DOHH2 (cell line): Measurements from ENCODE around the gene EIF3M.

Experiments used
- H3F3A ChIP-seq: fragments of 200-600 bp; sonication (generic), shearing (Covaris generic); 2 replicates; pipeline ENCODE4 v1.6.0; 2016; ENCODE audit warnings: antibody characterized with exemption, mild to moderate bottlenecking; ENCODE audit not compliant: control insufficient read depth, insufficient read depth
- H3K27ac ChIP-seq: fragments of 200-600 bp; sonication (generic); 2 replicates; pipeline ENCODE4 v1.5.1; 2014; ENCODE audit warnings: low read depth, mild to moderate bottlenecking, low read length, moderate library complexity
- H3K27me3 ChIP-seq: fragments of 200-600 bp; sonication (generic); 2 replicates; pipeline ENCODE4 v1.6.1; 2014; ENCODE audit warnings: mild to moderate bottlenecking, low read length, mixed read lengths; ENCODE audit not compliant: control insufficient read depth
- H3K36me3 ChIP-seq: fragments of 200-600 bp; sonication (generic); 2 replicates; pipeline ENCODE4 v1.6.1; 2014; ENCODE audit warnings: mild to moderate bottlenecking, low read length, moderate library complexity, mixed read lengths; ENCODE audit not compliant: control insufficient read depth
- H3K4me1 ChIP-seq: fragments of 200-600 bp; sonication (generic); 2 replicates; pipeline ENCODE4 v1.6.1; 2014; ENCODE audit warnings: mild to moderate bottlenecking, low read length, mixed read lengths; ENCODE audit not compliant: control insufficient read depth
- H3K4me2 ChIP-seq: fragments of 200-600 bp; sonication (generic); 2 replicates; pipeline ENCODE4 v1.6.0; 2014; ENCODE audit warnings: mild to moderate bottlenecking, low read length, moderate library complexity
- H3K4me3 ChIP-seq: fragments of 200-600 bp; sonication (generic); 2 replicates; pipeline ENCODE4 v1.5.1; 2014; ENCODE audit warnings: mild to moderate bottlenecking, low read length, mixed read lengths
- H3K79me2 ChIP-seq: fragments of 200-600 bp; sonication (generic); 2 replicates; pipeline ENCODE4 v1.6.1; 2014; ENCODE audit warnings: mild to moderate bottlenecking, low read length, mixed read lengths; ENCODE audit not compliant: control insufficient read depth
- H3K9me2 ChIP-seq: fragments of 200-600 bp; sonication (generic); replicated peaks from 2 replicates; pipeline ENCODE4 v1.6.1; 2014; ENCODE audit warnings: mild to moderate bottlenecking, low read length, mixed read lengths; ENCODE audit not compliant: control insufficient read depth
- H3K9me3 ChIP-seq: fragments of 200-600 bp; sonication (generic); 2 replicates; pipeline ENCODE4 v1.6.1; 2014; ENCODE audit warnings: antibody characterized with exemption, low read length, mixed read lengths; ENCODE audit not compliant: control insufficient read depth, insufficient read depth
- H4K20me1 ChIP-seq: fragments of 200-600 bp; sonication (generic); 2 replicates; pipeline ENCODE4 v1.6.0; 2014; ENCODE audit warnings: low read depth, mild to moderate bottlenecking, antibody characterized with exemption, low read length, moderate library complexity; ENCODE audit not compliant: control insufficient read depth, insufficient read depth
- EZH2phosphoT487 ChIP-seq: fragments of 200-600 bp; sonication (generic); IDR thresholded peaks from 2 replicates; pipeline ENCODE4 v1.6.1; 2017; ENCODE audit warnings: borderline replicate concordance, mild to moderate bottlenecking, antibody characterized with exemption, low read length, moderate library complexity, mixed read lengths
- TF ChIP-seq, protein P1 (sequence below): fragments of 200-600 bp; sonication (generic); IDR thresholded peaks from one replicate; pipeline ENCODE4 v1.5.1; 2014; ENCODE audit warnings: antibody characterized with exemption, mild to moderate bottlenecking, low read depth, low read length; ENCODE audit not compliant: poor library complexity, severe bottlenecking

EIF3M gene

DNA sequence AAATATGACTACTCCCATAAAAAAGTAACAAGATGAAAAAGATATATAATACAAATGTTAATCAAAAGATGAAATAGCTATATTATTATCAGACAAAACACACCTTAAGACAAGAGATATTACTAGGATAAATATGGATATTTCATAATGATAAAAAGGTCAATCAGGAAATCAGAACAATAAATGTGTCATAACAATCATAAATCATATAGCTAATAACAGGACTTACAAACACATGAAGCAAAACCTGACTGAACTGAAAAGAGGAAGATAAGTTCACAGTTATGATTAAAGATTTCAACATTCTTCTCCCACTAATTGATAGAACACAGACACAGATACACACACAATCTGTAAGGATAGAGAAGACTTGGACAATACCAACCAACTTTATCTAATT lies 47.2 kb downstream of the EIF3M start:
- H3K4me3 ChIP-seq = no peak overlapping the region
- no peaks in the 10 kb centered on the region for H3K9me2 ChIP-seq
- H3K9me3 ChIP-seq = no peaks in the 10 kb centered on the region
- no peaks in the 10 kb centered on the region for H3K36me3 ChIP-seq
- no peaks in the 10 kb centered on the region for H4K20me1 ChIP-seq
- no peaks in the 10 kb centered on the region for H3K4me1 ChIP-seq
- H3F3A ChIP-seq = no peaks in the 10 kb centered on the region
- no peaks in the 10 kb centered on the region for H3K79me2 ChIP-seq
- no peak for TF ChIP-seq EZH2phosphoT487
- H3K27me3 ChIP-seq = peaks cover 3% of the 10 kb centered on the region; the same call in 1 of the 2 replicates
- no peak overlapping the region for H3K27ac ChIP-seq
- H3K4me2 ChIP-seq = no peak overlapping the region

DNA sequence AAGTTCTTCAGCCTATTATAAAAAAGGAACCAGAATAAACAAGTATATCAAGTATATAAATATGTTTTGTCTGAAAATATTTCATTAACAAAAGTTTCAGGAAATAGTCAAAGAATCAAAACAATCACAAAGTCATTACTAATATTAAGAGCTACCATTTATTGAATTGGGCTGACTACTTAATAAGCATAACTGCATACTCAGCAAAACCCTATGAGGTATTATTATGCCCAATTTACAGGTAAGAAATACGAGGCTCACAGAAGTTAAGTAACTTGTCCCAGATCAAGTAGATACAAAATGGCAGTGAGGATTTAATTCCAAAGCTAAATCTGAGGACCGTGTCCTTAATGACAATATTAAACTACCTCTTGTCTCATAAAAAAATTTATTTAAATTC lies 52.2 kb downstream of the EIF3M start:
- Histone ChIP-seq H3K4me3 (no peak overlapping the region), H3K9me3 (no peaks in the 10 kb centered on the region), H3K9me2 (no peaks in the 10 kb centered on the region), H3K27ac (no peak overlapping the region), H3K36me3 (no peaks in the 10 kb centered on the region), H4K20me1 (no peaks in the 10 kb centered on the region), H3K4me1 (no peaks in the 10 kb centered on the region), H3K79me2 (no peaks in the 10 kb centered on the region), H3F3A (no peaks in the 10 kb centered on the region), H3K4me2 (no peak overlapping the region), H3K27me3 (peaks cover 3% of the 10 kb centered on the region; the same call in 1 of the 2 replicates)
- TF ChIP-seq, protein P1, sequence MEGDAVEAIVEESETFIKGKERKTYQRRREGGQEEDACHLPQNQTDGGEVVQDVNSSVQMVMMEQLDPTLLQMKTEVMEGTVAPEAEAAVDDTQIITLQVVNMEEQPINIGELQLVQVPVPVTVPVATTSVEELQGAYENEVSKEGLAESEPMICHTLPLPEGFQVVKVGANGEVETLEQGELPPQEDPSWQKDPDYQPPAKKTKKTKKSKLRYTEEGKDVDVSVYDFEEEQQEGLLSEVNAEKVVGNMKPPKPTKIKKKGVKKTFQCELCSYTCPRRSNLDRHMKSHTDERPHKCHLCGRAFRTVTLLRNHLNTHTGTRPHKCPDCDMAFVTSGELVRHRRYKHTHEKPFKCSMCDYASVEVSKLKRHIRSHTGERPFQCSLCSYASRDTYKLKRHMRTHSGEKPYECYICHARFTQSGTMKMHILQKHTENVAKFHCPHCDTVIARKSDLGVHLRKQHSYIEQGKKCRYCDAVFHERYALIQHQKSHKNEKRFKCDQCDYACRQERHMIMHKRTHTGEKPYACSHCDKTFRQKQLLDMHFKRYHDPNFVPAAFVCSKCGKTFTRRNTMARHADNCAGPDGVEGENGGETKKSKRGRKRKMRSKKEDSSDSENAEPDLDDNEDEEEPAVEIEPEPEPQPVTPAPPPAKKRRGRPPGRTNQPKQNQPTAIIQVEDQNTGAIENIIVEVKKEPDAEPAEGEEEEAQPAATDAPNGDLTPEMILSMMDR = no peak
- TF ChIP-seq EZH2phosphoT487 = no peak

DNA sequence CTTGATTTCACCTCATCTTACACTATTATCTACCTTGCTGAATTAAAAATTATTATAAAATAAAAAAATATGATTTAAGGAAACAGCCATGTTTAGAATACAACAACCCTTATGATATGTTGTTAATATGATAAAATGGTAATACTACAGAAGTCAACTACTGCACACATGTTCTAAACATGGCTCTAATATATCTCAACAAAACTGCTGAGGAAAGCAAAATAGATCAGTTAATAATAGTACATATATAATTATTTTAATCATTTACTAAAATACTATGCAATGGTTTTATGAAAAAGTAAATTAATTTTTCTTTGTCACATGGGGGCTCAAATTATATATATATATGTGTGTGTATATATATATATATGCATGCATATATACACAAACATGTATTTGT lies 57.7 kb downstream of the EIF3M start:
- Histone ChIP-seq H3K4me2 (no peak overlapping the region), H3K9me2 (no peaks in the 10 kb centered on the region), H4K20me1 (no peaks in the 10 kb centered on the region), H3K27ac (no peak overlapping the region), H3K36me3 (no peaks in the 10 kb centered on the region), H3K27me3 (peaks cover 5% of the 10 kb centered on the region; the same call in 1 of the 2 replicates), H3K4me3 (no peak overlapping the region), H3K9me3 (no peaks in the 10 kb centered on the region), H3F3A (no peaks in the 10 kb centered on the region), H3K79me2 (no peaks in the 10 kb centered on the region), H3K4me1 (no peaks in the 10 kb centered on the region)
- TF ChIP-seq EZH2phosphoT487 = no peak
- TF ChIP-seq, protein P1 = no peak

DNA sequence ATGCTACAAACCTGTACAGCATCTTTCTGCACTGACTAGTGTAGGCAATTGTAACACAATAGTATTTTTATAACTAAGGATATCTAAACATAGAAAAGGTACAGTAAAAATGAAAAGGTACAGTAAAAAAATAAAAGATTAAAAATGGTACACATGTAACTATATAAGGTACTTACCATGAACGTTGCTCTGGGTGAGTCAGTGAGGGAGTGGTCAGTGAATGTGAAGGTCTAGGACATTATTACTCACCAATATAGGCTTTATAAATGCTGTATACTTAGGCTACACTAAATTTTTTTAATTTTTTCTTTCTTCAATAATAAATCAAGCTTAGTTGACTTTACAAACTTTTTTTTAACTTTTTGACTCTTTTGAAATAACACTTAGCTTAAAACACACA lies 59.9 kb downstream of the EIF3M start:
- TF ChIP-seq EZH2phosphoT487 = no peak
- TF ChIP-seq, protein P1 = no peak
- H3K79me2 ChIP-seq = no peaks in the 10 kb centered on the region
- no peak overlapping the region for H3K27ac ChIP-seq
- H3K9me2 ChIP-seq = no peaks in the 10 kb centered on the region
- H3K4me1 ChIP-seq = no peaks in the 10 kb centered on the region
- no peak overlapping the region for H3K4me2 ChIP-seq
- no peaks in the 10 kb centered on the region for H3K9me3 ChIP-seq
- H3K36me3 ChIP-seq = no peaks in the 10 kb centered on the region
- no peaks in the 10 kb centered on the region for H3F3A ChIP-seq
- no peak overlapping the region for H3K4me3 ChIP-seq
- H3K27me3 ChIP-seq = peaks cover 9% of the 10 kb centered on the region
- H4K20me1 ChIP-seq = no peaks in the 10 kb centered on the region
